Adipose tissue (tissue), 3 donors: ENCODE data around the gene SLC7A1. TPM values are rescaled to one million over a fixed set of nuclear protein-coding genes. Genes with fewer than 3 reads are reported as not detected.

ENCODE experiments used
- H3K27ac ChIP-seq: one replicate; pipeline ENCODE4 v1.5.1; 2013; ENCODE audit warnings: low read depth, low read length
- WGBS, 3 donors: extraction: QIAGEN DNeasy Blood & Tissue Kit; methylation state at CpG; one replicate each; pipeline ENCODE4 v1.1.7; 2013; 5-methylcytosine and 5-hydroxymethylcytosine counted together
- polyA plus RNA-seq, 3 donors: library from polyadenylated mRNA; stranded (reverse); fragments of 200-250 nt; gene quantifications; one replicate each; pipeline ENCODE4 v1.2.3, GENCODE V29; 2013
- donor health status: healthy with polysubstance abuse.
- donor health status: Bipolar disorder and iron deficiency.
- donor health status: healthy.

Gene SLC7A1
- polyA plus RNA-seq, 3 donors = 4.4 to 14.4 (median 10.8) TPM

DNA sequence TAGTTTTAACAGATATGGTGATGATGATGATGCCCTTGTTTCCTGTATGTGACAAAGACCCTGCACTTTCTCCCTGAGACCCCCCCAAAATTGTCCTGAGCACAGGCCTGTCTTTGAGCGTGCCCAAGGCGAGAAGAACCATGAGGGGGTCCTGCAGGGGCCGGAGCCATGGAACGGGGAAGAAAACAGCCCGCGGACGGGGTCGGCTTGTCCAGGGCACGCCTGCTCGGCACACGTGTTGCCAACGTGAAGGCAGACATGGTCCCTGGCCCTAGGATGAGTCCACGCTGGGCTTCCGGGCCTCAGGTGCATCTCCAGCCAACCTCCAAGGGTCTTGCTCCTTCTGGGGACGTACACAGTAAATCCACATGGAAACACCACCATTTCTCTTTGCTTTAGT lies 90.8 kb downstream of the SLC7A1 start:
- 93 to 95% (median 93%) methylated on average over 15 of the region's 15 CpGs for WGBS, 3 donors
- H3K27ac ChIP-seq = no peak overlapping the region

DNA sequence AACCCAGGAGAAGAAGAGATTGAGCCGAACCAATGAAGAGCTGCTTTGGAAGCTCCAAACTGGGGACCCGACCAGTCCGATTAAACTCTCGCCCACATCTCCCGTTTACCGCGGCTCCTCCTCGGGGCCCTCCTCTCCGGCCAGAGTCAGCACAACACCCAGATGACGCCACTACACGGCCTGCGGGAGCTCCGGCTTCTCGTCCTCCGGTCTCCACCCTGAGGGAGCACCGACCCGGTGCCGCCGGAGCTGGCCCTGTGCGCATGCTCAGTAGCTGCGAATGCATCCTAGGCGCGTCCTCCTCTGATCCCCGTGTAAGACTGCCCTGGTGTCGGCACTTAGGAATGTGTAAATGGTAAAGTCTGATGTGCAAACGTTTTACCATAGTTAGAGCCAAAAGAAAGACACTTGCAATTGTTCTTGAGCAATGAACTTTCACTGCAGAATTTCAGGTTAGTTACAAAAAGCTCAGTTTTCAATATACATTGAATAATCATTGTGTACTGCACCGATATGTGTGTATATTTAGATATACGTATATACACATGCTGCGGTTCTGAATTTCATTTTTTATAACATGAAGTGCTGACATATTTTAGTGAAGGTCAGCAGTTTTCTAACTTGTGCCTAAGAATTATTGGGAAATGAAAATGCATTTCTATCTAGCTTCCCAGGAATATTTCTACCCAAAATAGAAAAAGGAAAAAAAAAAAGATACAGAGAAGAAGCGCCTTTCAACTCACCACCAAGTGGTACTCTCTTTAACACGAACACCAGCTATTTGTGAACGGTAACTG lies 92.2 kb downstream of the SLC7A1 start:
- no peak overlapping the region for H3K27ac ChIP-seq
- 38 to 67% (median 46%) methylated on average over 32 of the region's 32 CpGs for WGBS, 3 donors

DNA sequence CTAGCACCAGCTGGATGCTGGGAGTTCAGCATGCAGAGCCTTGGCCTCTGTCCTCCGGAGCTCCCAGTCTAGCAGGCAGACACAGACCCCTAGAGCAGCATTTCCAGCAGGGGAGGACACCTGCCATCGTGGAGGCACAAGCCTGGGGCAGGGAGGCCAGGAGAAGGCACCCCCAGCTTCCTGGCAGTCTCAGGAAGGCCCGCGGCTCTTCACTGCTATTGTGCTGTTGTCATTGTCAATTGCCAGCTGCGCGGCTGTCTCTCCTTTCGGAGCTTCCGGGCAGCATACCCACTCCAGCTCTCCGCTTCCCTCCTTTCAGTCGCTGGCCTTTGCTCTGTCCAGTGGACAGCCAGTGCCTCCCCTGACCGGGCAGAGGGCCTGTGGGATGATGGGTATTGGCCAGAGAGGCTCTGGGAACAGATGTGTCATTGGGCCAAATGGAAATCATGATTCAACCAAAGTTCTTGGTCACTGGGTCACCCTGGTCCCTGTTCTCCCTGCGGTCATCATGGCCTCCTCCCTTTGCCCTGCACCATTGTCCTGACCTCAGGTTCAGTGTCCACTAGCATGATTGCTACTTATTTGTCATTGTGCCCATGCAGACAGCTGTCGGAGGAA lies 93.0 kb downstream of the SLC7A1 start:
- WGBS, 3 donors = 81 to 89% (median 84%) methylated on average over 12 to 13 of the region's 13 CpGs
- no peak overlapping the region for H3K27ac ChIP-seq

DNA sequence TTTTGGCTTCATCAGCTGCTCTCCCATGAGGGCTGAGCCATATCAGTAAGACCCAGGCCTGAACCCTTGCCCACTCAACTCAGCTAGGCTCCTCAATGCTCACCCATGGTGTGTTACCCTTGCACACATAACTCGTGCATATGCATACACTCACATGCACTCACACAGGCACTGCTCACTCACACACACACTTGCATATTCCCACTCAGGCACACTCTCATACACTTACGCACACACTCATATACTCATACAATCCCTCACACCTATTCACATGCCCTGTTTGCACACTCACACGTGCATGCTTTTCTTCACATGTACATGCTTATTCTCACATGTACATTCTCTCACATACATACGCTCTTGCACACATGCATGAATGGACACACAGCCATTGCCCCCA lies 93.8 kb downstream of the SLC7A1 start:
- WGBS, 3 donors = 90 to 94% (median 91%) methylated on average over 4 of the region's 4 CpGs
- H3K27ac ChIP-seq = no peak overlapping the region

DNA sequence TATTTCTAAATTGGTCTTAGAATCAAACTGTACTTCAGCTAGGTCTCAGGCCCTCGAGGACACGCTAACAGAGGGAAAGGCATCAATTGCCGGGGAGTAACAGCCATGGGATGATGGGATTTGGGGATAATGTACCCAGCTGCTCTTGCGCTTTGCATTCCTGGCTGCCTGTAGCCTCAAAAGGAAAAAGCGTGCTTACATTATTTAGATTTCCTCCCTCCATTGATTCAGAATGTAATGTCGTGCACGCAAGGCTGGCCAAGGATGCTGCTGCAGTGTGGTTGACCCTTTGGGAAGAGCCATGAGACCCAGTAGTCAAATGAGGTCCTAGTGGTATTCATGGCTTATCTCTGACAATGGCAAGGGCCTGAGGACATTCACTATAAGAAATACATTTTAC lies 95.1 kb downstream of the SLC7A1 start:
- H3K27ac ChIP-seq = no peak overlapping the region
- 88 to 93% (median 89%) methylated on average over 7 of the region's 7 CpGs for WGBS, 3 donors

DNA sequence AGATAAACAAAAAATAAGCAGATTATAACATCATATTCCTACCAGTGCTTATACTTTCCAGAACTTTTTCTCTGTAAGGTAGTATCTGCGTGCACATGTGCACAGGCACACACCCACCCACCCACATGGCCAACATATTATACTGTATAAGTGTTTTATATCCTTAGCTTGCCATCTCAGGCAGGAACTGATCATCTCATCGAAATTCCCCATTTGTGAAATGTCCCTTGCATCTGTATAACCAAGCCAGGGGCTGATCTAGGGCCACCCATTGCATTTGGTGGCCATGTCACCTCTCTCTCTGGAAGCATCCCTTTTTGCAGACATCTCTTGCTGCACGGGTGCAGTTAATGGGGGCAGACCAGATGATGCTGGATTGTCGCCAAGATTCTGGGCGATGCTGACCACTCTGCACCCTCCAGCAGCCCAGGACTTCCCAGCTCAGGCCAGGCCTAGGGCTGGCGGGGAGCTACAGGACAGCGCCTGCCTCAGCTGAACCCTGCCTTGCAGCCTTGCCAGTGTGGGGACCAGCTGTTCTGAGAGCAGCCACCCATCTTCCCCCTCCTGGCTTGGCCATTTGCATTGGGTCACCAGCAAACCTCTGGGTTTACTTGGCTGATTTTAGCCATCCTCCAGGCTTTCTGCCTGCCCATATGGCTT lies 95.9 kb downstream of the SLC7A1 start:
- 84 to 90% (median 90%) methylated on average over 7 of the region's 7 CpGs for WGBS, 3 donors
- H3K27ac ChIP-seq = no peak overlapping the region

DNA sequence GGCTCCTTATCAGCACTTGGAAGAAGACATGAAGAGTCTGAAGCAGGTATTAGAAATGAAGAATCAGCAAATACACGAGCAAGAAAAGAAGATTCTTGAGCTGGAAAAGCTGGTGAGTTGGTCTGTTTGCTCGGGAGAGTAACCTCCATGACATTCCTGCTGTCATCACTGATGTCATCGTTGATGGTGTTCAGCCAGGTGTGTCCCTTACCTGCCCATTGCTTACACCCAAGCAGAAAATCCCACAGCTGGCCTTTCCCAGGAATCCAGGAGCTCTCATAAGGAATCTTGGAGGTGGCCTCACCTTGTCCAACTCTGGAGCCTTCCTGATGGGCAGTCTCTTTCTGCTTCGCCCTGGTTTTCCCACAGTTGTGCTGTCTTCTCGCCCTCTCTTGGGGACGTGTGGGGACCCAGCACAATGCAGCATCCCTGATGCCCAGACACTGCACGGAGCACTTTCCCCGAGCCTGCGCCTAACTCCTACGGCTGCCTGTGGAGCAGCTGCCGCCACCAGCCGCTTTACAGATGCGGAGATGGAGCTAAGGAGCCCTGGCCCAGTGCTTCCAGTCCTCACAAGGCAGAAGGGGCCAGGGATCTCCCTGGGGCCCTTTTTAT lies 97.0 kb downstream of the SLC7A1 start:
- WGBS, 3 donors = 78 to 95% (median 94%) methylated on average over 13 of the region's 13 CpGs

DNA sequence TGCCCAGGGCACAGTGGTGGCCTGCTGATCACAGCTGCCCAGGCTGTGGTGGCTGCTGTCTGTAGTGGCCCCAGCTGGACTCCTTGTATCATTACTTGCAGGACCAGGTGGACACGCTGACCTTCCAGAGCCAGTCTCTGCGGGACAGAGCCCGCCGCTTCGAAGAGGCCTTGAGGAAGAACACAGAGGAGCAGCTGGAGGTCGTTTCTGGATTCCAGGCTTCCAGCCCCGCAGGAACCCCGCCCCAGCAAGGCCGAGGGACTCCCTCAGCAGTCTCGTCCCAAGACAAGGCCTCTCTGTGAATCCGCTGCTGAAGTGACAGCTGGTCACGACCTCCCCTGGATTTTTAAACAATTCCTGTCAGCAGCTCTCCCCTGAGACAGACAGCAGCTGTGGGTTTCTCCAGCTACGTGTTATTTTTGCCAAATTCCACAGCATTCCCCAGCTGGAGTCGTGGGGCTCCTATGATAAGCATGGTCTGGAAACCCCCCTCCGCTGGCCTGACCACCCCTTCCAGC lies 98.3 kb downstream of the SLC7A1 start:
- no peak overlapping the region for H3K27ac ChIP-seq
- 26 to 52% (median 38%) methylated on average over 15 of the region's 15 CpGs for WGBS, 3 donors

More for the DNA sequence above, 97.0 kb downstream of the SLC7A1 start:
- H3K27ac ChIP-seq = no peak overlapping the region

DNA sequence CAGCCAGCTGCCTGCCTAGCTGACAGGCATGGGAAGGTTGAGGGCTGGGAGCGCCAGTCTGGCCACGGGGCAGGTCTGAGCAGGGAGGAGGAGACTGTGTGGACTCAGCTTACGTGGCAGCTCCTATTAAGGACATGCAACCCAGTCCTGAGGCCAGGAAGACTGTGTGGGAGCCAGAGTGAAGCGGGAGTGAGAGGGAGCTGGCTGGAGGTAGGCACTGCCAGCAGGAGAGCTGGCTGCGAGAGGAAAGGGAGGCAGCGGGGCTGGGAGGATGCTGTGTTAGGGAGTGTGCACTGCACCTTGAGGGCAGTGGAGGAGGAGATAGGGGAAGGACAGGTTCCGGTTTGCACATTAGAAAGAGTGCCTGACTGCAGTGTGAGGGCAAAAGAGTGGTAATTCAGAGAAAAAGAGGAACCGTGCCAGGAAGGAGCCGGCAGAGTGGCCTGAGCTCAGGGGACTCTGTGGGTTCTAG lies 99.2 kb downstream of the SLC7A1 start:
- no peak overlapping the region for H3K27ac ChIP-seq
- 23 to 45% (median 38%) methylated on average over 9 of the region's 9 CpGs for WGBS, 3 donors

DNA sequence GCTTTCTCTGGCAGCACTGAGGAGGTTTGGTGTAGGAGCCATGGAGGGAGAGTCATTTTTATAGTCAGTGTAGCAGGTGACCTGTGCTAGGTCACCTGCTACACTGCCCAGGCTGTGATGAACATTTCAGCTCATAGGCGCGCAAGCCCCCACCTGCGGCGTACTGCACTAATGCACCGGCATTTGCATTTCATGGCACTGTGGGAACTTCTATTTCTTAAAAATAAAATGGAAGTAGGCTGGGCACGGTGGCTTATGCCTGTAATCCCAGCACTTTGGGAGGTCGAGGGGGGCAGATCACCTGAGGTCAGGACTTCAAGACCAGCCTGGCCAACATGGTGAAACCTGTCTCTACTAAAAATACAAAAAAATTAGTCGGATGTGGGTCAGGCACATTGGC lies 101.0 kb downstream of the SLC7A1 start:
- no peak overlapping the region for H3K27ac ChIP-seq
- 88 to 95% (median 92%) methylated on average over 8 of the region's 8 CpGs for WGBS, 3 donors

DNA sequence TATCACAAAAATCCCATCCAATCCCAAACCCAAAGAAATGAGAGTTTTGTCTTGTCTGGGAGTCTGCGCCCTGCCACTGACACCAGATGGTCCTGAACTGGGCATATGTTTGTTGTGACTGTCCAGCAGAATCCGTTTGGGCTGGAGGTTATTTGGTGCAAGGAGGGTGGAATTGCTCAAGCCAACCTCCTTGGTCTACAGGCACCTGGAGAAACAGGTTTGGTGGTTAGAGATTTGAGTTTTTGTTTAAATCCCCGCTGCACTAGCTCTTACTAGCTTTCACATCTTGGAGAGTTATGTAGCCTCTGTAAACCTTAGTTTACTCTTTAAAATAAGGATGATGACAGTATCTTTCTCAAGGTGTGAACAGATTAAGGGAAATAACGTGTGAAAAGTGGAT lies 101.7 kb downstream of the SLC7A1 start:
- WGBS, 3 donors = 75 to 87% (median 82%) methylated on average over 4 of the region's 4 CpGs
- H3K27ac ChIP-seq = no peak overlapping the region

DNA sequence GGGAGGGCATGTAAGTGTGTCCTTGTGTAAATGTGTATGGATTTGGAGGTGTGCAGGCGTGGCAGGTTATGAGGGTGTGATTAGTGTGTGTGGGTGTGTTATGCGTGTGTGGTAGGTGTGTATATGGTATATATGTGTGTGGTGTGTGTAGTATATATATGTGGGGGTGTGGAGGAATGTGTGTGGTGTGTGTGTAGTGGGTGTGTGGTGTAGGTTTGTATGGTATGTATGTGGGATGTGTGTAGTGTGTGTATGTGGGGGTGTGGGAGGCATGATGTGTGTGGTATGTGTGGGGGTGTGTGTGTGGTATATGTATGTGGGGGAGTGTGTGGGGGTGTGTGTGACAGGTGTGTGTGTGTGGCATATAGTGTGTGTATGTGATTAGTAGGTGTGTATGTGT lies 104.2 kb downstream of the SLC7A1 start:
- 48 to 72% (median 48%) methylated on average over 2 of the region's 2 CpGs for WGBS, 3 donors
- no peak overlapping the region for H3K27ac ChIP-seq

DNA sequence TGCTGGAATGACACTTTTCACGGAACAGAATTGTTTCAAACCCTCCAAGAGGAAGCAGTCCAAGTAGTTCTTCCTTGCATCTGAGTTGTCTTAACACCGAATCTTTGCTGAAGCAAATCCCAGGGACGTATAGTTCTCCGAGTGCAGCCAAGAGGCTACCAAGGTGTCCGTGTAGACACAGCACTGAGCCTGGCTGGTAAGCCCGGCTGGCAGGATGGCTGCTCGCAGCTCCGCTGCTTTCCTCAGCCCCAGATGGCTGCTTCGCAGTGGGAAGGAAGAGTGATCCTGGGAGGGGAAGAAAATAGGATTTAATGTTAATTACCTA lies 105.0 kb downstream of the SLC7A1 start:
- WGBS, 3 donors = 90 to 95% (median 91%) methylated on average over 9 of the region's 9 CpGs
- no peak overlapping the region for H3K27ac ChIP-seq

DNA sequence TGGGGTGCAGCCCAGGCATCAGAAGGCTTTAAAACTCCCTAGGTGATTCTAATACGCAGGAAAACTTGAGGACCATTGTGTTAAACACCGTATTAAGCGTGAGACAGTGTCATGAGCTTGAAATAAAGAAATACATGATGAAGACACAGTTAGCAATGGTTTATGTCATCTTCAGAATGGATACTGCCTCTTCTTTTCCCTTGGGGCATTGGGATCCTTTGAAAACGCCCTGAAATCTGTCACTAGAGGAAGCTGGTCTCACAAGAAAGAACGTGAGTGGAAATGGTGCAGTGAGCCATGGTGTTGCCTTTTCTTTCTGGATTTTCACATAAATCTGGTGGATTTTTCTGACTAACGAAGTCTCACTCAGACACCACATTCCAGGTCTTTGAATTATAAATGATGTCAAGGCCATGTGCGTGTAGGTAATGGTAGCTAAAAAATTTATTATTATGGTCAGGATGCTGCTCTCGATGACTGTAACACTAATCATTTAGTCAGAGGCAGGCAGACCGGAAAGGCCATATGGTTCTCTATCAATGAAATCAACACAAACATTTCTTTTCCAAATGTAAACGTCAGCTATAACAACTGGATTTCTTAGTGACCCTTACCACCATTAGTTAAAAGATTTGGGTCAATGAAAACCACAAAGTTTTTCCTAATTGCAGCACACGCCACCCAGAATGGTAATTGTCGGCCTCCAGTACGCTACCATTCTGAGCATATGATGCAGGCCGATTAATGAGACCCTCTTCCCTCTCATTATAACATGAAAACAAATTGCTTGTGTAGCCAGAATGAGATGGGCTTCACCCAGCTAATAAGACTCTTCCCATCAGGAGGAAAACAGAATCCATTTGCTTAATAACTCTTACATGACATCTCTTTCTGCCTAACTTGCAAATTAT lies 105.6 kb downstream of the SLC7A1 start:
- 81 to 83% (median 82%) methylated on average over 14 of the region's 14 CpGs for WGBS, 3 donors

DNA sequence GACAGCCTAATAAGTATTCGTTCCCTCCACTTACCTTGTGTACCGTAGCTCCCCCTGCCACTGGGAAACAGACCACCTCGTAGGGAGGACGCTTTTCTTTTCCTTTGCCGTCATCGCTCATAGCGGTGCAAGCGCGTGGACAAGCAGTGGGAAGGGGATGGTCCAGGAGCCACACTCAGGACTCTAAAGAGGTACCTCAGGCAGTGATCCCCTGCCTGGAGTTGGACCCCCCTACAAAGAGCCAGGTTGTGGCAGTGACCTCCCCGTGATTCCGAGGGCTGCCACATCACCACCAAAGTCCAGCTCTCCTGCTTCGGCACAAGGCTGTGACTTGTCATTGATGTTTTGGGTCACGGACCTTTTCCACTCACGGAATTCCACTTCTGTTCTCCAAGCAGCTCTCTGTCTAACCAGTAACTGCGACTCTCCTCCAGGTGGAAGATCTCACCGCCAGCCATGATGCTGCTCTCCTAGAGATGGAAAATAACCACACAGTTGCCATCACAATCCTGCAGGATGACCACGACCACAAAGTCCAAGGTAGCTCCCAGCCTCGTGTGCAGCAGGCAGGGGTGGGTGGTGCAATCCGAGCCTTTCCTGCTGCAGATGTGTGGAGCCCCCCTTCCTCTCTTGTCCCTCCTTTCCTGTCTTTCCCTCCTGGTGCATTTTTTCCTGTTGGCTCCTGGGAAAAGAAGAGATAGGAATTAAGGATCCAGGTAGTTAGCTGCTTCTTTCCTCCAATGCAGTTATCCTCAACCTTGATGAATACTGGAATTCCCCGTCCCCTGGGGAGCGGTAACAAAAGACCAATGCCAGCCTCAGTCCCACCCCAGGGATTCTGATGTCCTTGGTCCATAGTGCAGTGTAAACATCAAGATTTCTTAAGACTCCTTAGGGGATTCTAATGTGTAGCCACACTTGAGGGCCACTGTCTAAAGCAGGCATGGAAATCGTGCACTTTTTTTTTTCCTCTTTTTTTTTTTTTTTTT lies 107.7 kb downstream of the SLC7A1 start:
- WGBS, 3 donors = 83 to 89% (median 83%) methylated on average over 22 of the region's 22 CpGs
- no peak overlapping the region for H3K27ac ChIP-seq

More for the DNA sequence above, 105.6 kb downstream of the SLC7A1 start:
- H3K27ac ChIP-seq = no peak overlapping the region

DNA sequence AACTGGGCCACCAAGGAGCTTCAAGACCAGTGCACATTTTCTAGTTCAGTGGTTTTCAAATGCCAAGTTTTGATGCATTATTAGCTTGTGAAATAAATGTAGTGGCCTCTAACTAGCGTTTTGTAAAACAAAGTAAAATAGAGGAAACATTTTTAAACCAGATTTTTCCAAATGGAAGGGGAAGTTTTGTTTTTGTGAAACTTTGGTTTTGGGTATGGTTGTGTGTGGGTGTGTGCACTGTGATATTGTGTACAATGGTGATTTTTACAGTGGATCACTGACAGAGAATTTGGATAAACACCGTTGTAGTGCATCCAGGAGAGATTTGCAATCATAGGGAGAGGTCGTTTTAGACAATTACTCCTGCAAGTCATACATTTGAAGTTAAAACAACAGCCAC lies 108.9 kb downstream of the SLC7A1 start:
- H3K27ac ChIP-seq = no peak overlapping the region
- 55 to 72% (median 57%) methylated on average over 3 of the region's 3 CpGs for WGBS, 3 donors

DNA sequence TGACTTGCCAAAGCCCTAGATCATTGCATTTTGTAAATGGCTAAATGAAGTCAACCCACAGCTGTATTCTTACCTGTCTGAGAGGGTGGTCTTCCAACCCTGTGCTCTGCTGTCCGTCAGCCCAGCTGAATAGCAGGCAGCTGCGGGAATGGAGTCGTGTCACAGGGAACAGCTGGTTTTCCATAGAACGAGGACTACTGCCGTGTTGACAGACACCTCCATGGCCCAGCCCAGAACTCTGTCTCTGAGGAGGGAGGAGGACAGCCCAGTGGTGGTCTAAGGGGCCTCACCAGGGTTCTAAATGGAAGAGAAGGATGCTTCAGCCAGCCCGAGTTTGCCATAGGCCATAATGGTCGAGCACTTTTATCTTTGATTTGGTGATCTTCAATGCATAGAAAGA lies 110.7 kb downstream of the SLC7A1 start:
- WGBS, 3 donors = 83 to 88% (median 84%) methylated on average over 7 of the region's 7 CpGs
- no peak overlapping the region for H3K27ac ChIP-seq
